GM19468 (cell line): ENCODE results near the gene PGBD1.
A peak's percentile ranks its signal among the peaks of the same experiment; 100 is the strongest.

ENCODE experiments used
- ATAC-seq: cut with Tn5 transposase; IDR thresholded peaks from one replicate; pipeline ENCODE4 v1.9.1; 2021; ENCODE audit warnings: mild to moderate bottlenecking, moderate library complexity, moderate number of reproducible peaks; ENCODE audit not compliant: unreplicated experiment; ENCODE audit errors: extremely low read depth

Gene PGBD1, protein sequence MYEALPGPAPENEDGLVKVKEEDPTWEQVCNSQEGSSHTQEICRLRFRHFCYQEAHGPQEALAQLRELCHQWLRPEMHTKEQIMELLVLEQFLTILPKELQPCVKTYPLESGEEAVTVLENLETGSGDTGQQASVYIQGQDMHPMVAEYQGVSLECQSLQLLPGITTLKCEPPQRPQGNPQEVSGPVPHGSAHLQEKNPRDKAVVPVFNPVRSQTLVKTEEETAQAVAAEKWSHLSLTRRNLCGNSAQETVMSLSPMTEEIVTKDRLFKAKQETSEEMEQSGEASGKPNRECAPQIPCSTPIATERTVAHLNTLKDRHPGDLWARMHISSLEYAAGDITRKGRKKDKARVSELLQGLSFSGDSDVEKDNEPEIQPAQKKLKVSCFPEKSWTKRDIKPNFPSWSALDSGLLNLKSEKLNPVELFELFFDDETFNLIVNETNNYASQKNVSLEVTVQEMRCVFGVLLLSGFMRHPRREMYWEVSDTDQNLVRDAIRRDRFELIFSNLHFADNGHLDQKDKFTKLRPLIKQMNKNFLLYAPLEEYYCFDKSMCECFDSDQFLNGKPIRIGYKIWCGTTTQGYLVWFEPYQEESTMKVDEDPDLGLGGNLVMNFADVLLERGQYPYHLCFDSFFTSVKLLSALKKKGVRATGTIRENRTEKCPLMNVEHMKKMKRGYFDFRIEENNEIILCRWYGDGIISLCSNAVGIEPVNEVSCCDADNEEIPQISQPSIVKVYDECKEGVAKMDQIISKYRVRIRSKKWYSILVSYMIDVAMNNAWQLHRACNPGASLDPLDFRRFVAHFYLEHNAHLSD

DNA sequence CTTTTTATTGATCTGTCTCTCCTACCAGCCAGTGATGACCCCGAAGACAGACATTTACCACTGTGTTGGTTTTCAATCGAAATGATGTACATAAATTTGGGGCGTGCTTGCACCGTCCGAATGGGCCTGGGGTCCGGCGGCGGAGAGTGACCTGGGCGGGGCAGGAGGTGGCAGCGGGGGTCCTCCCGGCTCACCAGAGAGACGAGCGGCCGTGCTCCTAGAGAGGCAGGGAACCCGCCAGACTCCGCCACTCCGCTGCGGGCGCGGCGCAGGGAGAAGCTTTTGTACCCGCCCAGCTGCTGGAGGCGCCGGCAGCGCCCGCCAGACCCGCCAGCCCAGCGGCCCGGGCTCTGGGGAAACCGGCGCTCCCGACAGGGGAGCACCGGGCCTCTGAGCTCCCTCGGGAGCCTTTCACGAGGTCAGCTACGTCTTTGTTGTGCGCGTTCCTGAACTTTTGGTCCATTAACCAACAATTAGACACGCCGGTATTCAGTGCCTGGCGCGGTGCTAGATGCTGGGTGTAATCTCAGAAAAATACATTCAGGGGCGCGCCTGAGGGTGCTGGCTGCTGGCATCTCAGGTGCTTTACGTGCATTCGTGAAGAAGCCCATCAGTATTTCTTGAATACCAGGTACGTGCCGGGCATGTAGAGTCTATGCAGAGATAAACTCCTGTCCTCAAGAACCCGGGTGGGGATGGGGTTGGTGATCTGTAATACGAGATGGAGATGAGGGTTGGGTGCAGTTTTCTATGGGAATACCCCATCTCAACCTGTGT, at the start of gene PGBD1:
TSS of gene PGBD1 (plus strand) at position 285 of the 777 bp plus-strand sequence. CDS start 2,242 bp downstream, outside the sequence.
- no peak for ATAC-seq

DNA sequence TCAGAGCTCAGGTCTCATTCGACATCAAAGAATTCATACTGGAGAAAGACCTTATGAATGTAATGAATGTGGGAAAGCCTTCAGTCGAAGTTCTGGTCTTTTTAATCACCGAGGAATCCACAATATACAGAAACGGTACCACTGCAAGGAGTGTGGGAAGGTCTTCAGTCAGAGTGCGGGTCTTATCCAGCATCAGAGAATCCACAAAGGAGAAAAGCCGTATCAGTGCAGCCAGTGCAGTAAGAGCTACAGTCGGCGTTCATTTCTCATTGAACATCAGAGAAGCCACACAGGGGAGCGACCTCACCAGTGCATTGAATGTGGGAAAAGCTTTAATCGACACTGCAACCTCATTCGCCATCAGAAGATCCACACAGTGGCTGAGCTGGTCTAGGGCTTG, 48.6 kb upstream of the PGBD1 start:
- ATAC-seq, result no peak

DNA sequence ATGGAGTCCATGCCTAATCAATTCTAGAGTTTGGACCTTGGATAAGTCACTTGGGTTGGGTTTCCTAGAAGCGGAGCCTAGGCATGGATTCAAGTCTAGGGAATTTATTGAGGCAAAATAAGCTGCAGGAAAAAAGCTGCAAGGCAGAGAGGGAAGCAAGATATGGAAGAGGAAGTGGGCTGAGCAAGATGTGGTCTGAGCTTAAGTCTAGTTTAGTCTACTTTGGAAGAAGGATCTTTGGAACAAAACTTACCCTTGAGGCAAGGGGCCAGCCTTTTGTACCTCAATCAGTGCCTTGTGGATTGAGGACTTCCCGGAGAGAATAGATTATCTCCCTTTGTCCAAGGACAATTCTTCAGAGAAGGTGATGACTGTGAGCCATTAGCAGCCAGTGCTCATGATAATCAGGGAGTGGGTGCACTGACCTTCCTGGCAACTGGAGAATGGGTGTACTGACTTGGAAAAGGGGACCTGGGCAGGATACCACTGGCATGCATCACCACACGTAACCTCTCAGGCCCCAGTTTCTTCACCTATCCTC, 45.4 kb upstream of the PGBD1 start:
- no peak for ATAC-seq

DNA sequence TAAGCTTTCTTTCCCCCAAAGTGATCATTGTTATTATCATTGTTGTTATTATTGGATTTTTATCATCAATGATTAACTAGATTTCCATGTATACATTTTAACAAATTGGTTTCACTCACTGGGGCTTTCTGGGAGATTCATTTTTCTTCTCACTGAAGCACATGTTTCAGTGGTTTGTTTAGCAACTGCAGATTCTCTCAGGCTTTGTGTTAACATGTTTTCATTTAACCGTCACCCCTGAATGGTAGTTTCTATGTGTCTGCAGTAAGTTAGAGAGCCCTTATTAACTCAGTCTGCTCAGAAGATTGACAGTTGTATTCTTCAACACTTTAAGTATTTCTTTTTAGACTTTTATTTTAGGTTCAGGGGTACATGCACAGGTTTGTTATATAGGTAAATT, 41.7 kb upstream of the PGBD1 start:
- ATAC-seq, result peak; percentile 39

DNA sequence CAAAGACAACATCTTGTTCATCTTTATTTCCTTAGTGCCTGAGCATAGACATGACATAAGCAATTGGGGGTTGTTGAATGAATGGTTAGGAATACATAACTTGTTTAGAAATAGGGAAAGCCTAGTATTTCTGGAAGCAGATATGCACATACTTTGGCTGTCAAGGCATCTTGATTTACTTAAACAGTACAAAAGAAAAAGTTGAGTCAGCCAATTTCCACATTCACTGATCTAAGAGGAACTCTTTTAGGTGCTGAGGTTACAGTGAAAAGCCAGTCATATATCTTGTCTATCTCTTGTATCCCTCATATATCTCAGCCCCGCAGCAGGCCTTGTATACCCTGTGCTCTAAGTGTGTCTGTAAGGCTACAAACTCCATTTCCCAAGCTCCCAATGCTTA, 40.9 kb upstream of the PGBD1 start:
- no peak for ATAC-seq

DNA sequence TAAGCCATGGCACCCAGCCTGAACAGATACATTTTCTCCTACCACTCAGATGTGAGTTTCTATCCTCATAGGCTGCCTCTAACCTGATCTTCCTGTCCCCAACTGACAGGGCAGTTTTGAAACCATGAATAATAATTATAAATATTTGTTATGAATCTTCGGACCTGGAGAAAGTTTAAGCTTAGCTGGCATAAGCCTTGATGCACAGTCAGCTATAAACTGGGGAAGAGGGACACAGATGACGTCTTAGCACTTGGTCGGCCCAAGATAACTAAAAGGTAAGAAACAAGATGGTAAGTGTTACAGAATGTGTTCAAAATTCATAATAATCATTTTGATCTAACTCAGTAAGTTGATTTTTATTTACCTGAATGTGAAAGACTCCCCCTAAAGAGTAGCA, 37.4 kb upstream of the PGBD1 start:
- ATAC-seq, result no peak

DNA sequence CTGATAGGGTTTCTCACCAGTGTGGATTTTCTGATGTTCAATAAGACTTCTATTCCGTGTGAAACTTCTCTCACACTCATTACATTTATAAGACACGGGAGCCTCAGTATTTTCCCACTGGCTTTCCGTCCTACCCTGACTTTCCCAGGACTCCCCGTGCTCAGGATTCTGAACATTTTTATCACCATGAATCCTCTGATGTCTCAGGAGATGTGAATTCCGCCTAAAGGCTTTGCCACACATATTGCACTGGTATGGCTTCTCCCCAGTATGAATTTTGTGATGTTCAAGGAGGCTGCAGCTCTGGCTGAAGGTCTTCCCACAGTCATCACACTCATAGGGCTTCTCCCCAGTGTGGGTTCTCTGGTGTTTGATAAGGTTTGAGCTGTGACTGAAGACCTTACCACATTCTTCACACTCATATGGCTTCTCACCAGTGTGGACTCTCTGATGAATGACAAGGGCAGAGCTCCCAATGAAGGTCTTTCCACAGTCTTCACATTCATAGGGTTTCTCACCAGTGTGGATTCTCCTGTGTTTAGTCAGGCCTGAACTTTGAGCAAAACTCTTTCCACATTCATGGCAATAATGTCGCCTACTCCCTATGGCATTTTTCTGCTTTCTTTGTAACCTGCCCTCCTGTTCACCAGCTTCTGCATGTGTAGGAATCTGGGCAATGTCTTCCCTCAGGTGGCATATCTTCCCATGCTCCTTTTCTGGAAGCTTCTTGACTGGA, 36.0 kb upstream of the PGBD1 start:
- ATAC-seq, result no peak

DNA sequence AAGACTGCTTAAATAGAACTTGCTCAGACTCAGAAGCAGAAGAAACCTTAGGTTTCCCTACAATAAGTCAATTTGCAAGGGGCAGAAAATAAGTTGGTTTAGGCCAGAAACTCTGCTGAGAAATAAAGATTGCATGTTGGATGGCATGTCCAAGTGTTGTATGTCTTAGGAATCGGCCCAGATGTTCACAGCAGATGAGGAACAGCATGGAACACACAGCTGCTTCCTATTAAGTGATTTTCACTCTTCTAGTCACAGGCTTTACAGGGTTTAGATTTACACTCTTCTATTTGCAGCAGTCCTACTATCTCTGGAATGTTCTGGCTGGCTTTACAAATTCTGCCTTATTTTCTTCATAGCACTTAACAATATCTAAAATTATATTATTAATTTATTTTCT, 32.5 kb upstream of the PGBD1 start:
- ATAC-seq, result no peak

DNA sequence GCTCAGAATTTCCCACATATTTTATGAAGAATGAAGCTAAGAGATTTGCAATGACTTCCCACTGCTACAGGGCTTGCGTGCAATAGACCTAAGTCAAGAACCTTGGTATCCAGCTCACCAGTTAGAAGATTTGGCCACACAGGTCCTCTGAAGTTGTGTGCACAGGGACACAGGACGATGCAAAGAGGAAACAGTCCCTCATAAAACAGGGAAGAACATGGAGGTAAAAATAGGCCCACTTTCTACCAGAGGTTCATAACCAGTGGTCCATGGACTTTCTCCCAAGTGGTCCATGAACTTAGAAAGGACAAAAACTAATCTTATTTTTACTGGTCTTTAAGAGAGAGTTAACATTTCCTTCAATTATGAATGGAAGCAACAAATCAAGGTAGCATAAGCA, 30.6 kb upstream of the PGBD1 start:
- no peak for ATAC-seq

DNA sequence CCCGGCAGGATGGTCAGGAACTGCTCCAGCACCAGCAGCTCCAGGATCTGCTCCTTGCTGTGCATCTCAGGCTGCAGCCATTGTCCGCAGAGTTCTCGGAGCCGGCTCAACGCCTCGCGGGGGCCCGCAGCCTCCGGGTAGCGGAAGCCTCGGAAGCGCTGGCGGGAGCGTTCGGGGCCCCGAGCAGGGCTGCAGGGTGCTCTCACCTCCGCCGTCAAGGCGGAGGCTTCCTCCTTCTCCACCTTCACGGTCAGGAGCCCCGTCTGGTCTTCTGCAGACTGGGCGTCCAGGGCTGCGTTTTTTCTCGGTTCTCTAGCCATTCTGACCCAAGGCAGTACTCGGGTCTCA, 29.7 kb upstream of the PGBD1 start:
- no peak for ATAC-seq

DNA sequence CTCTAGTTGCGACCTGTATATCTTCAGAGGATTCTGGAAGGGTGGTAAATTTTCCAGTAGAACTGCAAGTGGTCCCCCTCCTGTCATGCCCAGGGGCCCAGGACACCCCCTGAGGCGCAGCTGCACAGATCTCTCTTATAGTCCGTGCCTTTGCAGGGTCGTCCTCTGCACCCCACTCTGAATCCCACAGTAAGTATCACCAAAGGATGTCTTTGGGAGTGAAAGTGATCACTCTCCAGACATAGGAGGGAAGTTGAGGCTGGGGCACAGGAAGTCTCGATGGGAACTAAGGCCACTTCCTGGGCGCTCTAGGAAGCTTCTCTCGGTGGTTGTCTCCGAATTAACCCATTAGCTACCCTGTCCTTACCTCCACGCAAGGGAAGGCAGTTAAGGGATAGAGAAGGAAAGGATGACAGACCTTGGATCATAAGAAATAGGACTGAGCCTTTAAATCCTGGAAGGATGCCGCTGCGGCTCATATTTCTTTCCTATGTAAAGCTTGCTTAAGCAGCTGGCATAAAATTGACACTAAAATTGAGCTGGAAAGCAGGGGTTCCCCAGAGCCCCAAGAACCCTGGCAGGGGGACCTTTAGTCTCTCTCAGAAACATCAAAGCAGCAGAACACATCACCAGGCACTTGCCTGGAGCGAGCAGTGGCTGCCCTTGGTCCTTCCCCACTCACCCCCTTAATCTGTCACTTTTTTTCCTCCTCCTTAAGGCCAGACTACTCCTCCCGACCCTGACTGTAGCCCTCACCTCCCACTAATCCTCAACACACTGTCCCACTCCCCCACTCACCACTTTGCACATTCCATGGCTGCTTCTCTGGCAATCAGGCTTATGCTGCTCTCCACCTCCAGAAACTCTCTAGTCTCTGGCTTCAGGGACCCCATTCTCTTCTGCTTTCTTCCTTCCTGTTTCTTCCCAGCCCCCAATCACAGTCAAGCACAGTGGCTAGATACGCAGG, 29.1 kb upstream of the PGBD1 start, which contains the start of gene ZKSCAN4:
TSS of gene ZKSCAN4 (minus strand) at position 261 of the 967 bp plus-strand sequence. CDS start 289 bp downstream, outside the sequence.
- no peak for ATAC-seq

DNA sequence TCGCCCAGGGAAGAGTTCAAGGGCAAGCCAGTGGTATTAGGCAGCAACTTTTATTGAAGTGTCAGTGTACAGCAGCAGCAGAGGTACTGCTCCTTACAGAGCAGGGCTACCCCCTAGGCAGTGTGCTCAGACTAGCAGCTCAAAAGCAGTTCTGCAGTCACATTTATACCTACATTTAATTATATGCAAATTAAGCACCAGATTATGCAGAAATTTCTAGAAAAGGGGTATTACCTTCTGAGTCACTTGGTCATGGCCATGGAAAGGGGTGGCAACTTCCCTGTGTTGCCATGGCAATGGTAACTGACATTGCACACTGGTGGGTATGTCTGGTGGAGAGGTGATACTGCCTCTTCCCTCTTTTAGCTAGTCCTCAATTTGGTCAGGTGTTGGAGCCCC, 27.3 kb upstream of the PGBD1 start:
- ATAC-seq, result no peak

DNA sequence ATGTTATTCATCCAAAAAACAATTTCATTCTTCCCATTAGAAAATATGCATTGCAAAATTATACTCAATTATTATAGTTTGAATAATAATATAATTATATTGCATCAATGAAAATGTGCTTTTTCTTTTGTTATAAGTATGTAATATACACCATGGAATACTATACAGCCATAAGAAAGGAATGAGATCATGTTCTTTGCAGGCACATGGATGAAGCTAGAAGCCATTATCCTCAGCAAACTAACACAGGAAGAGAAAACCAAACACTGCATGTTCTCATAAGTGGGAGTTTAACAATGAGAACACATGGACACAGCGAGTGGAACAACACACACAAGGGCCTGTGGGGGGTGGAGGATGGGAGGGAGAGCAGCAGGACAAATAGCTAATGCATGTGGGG, 24.3 kb upstream of the PGBD1 start:
- no peak for ATAC-seq

DNA sequence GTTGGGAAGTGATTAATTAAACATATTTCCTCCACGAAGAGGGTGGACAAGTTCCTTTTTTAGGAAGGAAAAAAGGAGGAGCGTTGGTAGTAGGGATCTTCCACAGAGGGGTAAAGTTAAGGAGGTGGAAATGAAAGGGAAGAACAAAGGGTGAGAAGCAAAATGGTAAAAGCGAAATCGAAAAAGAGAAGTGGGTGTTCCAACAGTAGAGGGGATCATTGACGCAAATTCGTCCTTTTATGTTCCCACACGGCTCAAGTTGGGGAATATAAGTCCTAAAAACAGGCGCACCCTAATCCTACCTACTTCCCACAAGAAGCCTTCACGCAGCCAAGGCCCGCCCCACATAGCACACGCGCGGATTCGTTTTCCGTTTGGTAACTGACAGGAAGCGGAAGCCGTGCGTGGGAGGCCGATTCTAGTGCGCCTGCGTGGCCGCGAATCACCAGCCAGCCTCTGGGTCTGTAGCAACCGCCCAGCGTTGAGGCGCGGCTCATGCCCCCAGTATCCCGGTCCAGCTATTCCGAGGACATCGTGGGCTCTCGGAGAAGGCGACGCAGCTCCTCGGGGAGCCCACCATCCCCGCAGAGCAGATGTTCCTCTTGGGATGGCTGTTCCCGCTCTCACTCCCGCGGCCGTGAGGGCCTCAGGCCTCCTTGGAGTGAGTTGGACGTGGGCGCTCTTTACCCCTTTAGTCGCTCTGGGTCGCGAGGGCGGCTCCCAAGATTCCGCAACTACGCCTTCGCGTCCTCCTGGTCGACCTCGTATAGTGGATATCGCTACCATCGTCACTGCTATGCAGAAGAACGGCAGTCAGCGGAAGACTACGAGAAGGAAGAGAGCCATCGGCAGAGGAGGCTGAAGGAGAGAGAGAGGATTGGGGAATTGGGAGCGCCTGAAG, 22.2 kb upstream of the PGBD1 start, which contains the start of gene NKAPL:
TSS of gene NKAPL (plus strand) at position 421 of the 901 bp plus-strand sequence. CDS start at position 496, 75 bp downstream.
- ATAC-seq, result no peak

DNA sequence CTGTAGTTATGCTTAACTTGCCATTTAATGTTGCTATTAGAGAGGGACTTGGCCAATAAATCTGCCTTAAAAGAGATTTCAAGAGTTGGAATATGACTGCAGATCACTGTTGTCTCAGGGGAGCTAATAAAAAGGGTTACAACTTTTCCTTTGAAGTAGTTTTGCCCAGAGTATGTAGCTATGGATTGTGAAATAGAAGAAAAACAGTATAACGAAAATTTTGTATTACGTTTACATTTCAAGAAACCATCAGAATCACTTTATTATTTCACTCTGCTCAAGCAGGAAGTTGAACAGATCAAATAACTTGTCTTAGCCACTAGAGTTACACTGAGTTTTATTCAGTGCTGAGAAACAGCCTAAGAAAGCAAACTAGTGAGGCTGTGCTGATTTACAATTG, 17.4 kb upstream of the PGBD1 start:
- ATAC-seq, result no peak

DNA sequence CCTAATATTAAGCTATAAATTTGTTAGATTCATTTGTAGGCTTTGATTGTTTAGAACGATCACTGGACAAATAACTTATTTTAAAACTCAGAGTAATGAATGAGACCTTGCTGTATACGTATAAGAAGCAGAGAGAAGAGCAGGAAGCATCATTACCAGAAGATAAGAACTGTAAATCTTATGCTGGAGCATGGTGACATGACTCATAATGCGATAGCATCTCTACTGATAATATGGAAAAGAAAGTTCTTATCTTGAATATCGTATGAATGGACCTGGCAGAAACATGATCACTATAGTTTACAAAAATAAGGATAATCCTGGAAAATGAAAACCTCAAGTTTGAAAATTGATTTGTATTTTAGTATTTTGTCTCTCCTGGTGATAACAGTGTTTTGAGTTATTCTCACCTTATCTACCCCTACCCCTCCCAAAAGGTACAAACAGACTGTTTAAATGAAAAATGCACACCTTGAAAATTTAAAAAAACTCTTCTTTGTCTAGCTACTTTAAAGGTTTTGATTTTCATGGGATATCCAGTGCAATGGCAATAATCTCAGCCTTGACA, 16.5 kb upstream of the PGBD1 start:
- ATAC-seq, result no peak

DNA sequence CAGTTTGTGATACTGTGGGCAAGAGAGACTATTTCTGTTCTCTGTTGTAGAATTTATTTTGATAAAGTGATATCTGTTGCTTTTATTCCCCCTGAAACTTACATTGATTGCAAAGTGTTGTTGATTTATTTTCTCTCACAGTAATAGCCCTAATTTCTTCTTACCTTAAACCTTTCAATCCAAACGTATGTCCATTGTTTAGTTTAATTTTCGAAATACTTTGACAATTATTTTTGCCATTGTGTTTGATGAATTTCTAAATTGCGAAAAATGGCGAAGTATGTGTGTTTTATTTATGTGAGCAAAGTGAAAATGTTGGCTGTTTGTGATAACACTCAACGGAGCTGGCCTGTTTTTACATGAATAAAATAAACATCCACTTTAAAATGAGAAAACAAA, 14.8 kb upstream of the PGBD1 start:
- ATAC-seq, result no peak
